ENCODE measurements around the gene BICD1.
"Not testable (repeated sequence)": the region's sequence is repeated elsewhere in the genome, so short reads cannot be mapped to it uniquely, and the experiment has no call there.

The BICD1 gene

GRCh38 chr12:32196250-32197198 is 89.9 kb downstream of the BICD1 start:
- DNase-seq, result no peak

- DNase-seq, result no peak
Measured at GRCh38 chr12:32197421-32197820, 90.8 kb downstream of the BICD1 start.

GRCh38 chr12:32198555-32198954 is 91.9 kb downstream of the BICD1 start:
- no peak for DNase-seq

- no peak for DNase-seq
Measured at GRCh38 chr12:32201096-32201495, 94.4 kb downstream of the BICD1 start.

- no peak for DNase-seq
Measured at GRCh38 chr12:32201976-32202375, 95.3 kb downstream of the BICD1 start.

- no peak for DNase-seq
Measured at GRCh38 chr12:32205731-32206130, 99.1 kb downstream of the BICD1 start.

- DNase-seq, result no peak
Measured at GRCh38 chr12:32208355-32208754, 101.7 kb downstream of the BICD1 start.

- no peak for DNase-seq
Measured at GRCh38 chr12:32211066-32211899, 104.6 kb downstream of the BICD1 start.

GRCh38 chr12:32211900-32212156 is 105.2 kb downstream of the BICD1 start:
- DNase-seq, result no peak

GRCh38 chr12:32214723-32215122 is 108.1 kb downstream of the BICD1 start:
- DNase-seq, result no peak

- DNase-seq, result no peak
Measured at GRCh38 chr12:32217354-32218310, 111.0 kb downstream of the BICD1 start.

- DNase-seq, result no peak
Measured at GRCh38 chr12:32223941-32224340, 117.3 kb downstream of the BICD1 start.

- no peak for DNase-seq
Measured at GRCh38 chr12:32226768-32227167, 120.1 kb downstream of the BICD1 start.

GRCh38 chr12:32229971-32230612 is 123.4 kb downstream of the BICD1 start:
- no peak for DNase-seq

- no peak for DNase-seq
Measured at GRCh38 chr12:32230613-32230993, 124.0 kb downstream of the BICD1 start.

- DNase-seq, result not testable (repeated sequence)
Measured at GRCh38 chr12:32231361-32231760, 124.7 kb downstream of the BICD1 start.

GRCh38 chr12:32233568-32233967 is 126.9 kb downstream of the BICD1 start:
- DNase-seq, result no peak

GRCh38 chr12:32235251-32235650 is 128.6 kb downstream of the BICD1 start:
- no peak for DNase-seq

- DNase-seq, result no peak
Measured at GRCh38 chr12:32240162-32240561, 133.5 kb downstream of the BICD1 start.

- no peak for DNase-seq
Measured at GRCh38 chr12:32240831-32241230, 134.2 kb downstream of the BICD1 start.

GRCh38 chr12:32242641-32243040 is 136.0 kb downstream of the BICD1 start:
- no peak for DNase-seq

- no peak for DNase-seq
Measured at GRCh38 chr12:32248441-32249140, 141.9 kb downstream of the BICD1 start.

Data from CD4-positive, alpha-beta T cell treated with Interleukin-12 subunit alpha and Interleukin-12 subunit beta, for 1 hour (primary cell).